Mucosa of descending colon (tissue), 3 donors: ENCODE data around the gene KIAA1755. TPM values are rescaled to one million over a fixed set of nuclear protein-coding genes. Genes with fewer than 3 reads are reported as not detected.

ENCODE experiments used
- ATAC-seq: fragments of 200-7000 bp; cut with Tn5 transposase; one replicate; pipeline ENCODE4 v1.9.1; 2020; ENCODE audit warnings: mild to moderate bottlenecking, moderate library complexity
- DNase-seq, 3 donors: peaks; one replicate each; pipeline ENCODE4 v3.0.0-alpha.2; 2020
- H3K36me3 ChIP-seq: fragments of 200-600 bp; one replicate; pipeline ENCODE4 v1.8.0; 2021; ENCODE audit warnings: low read depth, mild to moderate bottlenecking
- H3K4me1 ChIP-seq: fragments of 200-600 bp; one replicate; pipeline ENCODE4 v1.8.0; 2021; ENCODE audit warnings: low read depth, mild to moderate bottlenecking
- H3K4me3 ChIP-seq: fragments of 200-600 bp; one replicate; pipeline ENCODE4 v1.8.0; 2021; ENCODE audit warnings: mild to moderate bottlenecking
- H3K9me3 ChIP-seq: fragments of 200-600 bp; one replicate; pipeline ENCODE4 v1.8.0; 2021; ENCODE audit warnings: mild to moderate bottlenecking
- intact Hi-C, 2 donors: fragments of 100-400 bp; cut with DNase I in 1 of 2; cut with micrococcal nuclease in 1 of 2; formaldehyde crosslinking; loops; one replicate each; pipeline versions ENCODE4 v1.11.0 to v1.11.1; 2022; cut with DNase I, micrococcal nuclease
- total RNA-seq, 3 donors: library from RNA; stranded (reverse); fragmentation: NEBNext Ultra II Directional in 2 of 3; extraction: Animal tissue kit (Norgen Biotek cat#: 25700) in 2 of 3; gene quantifications; one replicate each; pipeline versions ENCODE4 v1.2.1 to v1.2.4, GENCODE V29; 2021 to 2023
- TF ChIP-seq, protein P1 (sequence below): fragments of 200-600 bp; IDR thresholded peaks from one replicate; pipeline ENCODE4 v1.8.0; 2022; ENCODE audit warnings: antibody characterized with exemption, mild to moderate bottlenecking
- donor health status: DM: no; HTN: no; CAD: no; lungs with moderate emphysema.
- donor health status: DM: no; HTN: no; CAD: no.
- donor health status: DM: no; HTN: yes; CAD: no.

Gene KIAA1755
- total RNA-seq, 3 donors from 2014 or later: 1.2 to 22.4 (median 3.4) TPM

- Histone ChIP-seq H3K4me1 (no peaks in the 10 kb centered on the region), H3K9me3 (no peaks in the 10 kb centered on the region), H3K36me3 (no peaks in the 10 kb centered on the region), H3K4me3 (no peak overlapping the region)
- TF ChIP-seq, protein P1, sequence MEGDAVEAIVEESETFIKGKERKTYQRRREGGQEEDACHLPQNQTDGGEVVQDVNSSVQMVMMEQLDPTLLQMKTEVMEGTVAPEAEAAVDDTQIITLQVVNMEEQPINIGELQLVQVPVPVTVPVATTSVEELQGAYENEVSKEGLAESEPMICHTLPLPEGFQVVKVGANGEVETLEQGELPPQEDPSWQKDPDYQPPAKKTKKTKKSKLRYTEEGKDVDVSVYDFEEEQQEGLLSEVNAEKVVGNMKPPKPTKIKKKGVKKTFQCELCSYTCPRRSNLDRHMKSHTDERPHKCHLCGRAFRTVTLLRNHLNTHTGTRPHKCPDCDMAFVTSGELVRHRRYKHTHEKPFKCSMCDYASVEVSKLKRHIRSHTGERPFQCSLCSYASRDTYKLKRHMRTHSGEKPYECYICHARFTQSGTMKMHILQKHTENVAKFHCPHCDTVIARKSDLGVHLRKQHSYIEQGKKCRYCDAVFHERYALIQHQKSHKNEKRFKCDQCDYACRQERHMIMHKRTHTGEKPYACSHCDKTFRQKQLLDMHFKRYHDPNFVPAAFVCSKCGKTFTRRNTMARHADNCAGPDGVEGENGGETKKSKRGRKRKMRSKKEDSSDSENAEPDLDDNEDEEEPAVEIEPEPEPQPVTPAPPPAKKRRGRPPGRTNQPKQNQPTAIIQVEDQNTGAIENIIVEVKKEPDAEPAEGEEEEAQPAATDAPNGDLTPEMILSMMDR: no peak
- intact Hi-C loops: no loop called here
- ATAC-seq (no peak), DNase-seq (no peak)
These were observed 97.4 kb downstream of the KIAA1755 start for GRCh38 chr20:38162878-38163875.

- no peak for DNase-seq
- H3K4me1 ChIP-seq: no peaks in the 10 kb centered on the region
- intact Hi-C loops: no loop called here
These were observed 98.4 kb downstream of the KIAA1755 start for GRCh38 chr20:38162149-38162548.

DNA sequence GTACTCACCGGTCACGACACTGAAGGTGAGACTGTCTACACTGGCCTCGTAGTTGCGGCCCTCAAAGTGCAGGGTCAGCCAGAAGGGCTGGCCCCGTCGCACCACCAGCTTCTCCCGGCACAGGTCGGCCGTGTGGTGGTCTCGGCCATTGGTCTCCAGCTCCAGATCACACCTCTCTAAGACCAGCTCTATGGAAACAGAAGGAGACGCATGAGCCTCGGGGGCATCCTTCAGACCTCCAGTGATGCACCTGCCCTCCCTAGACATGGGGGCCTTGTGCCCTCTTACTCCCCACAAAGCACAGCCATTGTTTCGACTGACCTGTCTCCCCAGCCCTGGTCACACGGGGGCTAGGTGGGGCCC is 99.1 kb downstream of the KIAA1755 start:
- TF ChIP-seq, protein P1: no peak
- no peak for ATAC-seq
- no peak overlapping the region for H3K4me3 ChIP-seq
- no peak for DNase-seq
- no peaks in the 10 kb centered on the region for H3K9me3 ChIP-seq
- H3K36me3 ChIP-seq: no peaks in the 10 kb centered on the region
- intact Hi-C loops: no loop called here
- H3K4me1 ChIP-seq: no peaks in the 10 kb centered on the region

More at GRCh38 chr20:38162149-38162548, 98.4 kb downstream of the KIAA1755 start:
- TF ChIP-seq, protein P1: no peak
- H3K9me3 ChIP-seq: no peaks in the 10 kb centered on the region
- H3K4me3 ChIP-seq: no peak overlapping the region
- no peaks in the 10 kb centered on the region for H3K36me3 ChIP-seq
- no peak for ATAC-seq

Other genes starting within 250 kb of the KIAA1755 start
- gene TTI1, start 227.3 kb downstream of the KIAA1755 start, total RNA-seq: 10 to 100 TPM; 13.4 to 16.4 (median 14.0) TPM
- gene RPRD1B, start 227.0 kb downstream of the KIAA1755 start, total RNA-seq: 10 to 100 TPM; 28.2 to 36.3 (median 32.9) TPM
- 10 to 100 TPM; 14.9 to 62.2 (median 33.3) TPM for gene TGM2, start 95.5 kb downstream of the KIAA1755 start, total RNA-seq
- gene BPI, start 43.4 kb upstream of the KIAA1755 start, total RNA-seq: under 1 TPM in 1 of 3 donors, not detected in 2; 0.19 TPM
- gene LBP, start 85.7 kb upstream of the KIAA1755 start, total RNA-seq: under 1 TPM in 2 of 3 donors, not detected in 1; 0.14 to 0.34 TPM
- 10 to 100 TPM; 25.9 to 28.7 (median 26.3) TPM for gene SNHG17, start 174.6 kb upstream of the KIAA1755 start, total RNA-seq
- gene RALGAPB, start 212.1 kb upstream of the KIAA1755 start, total RNA-seq: 10 to 100 TPM; 37.7 to 44.1 (median 43.0) TPM